ENCODE measurements around the gene GPRC5B. TPM values are rescaled to one million over a fixed set of nuclear protein-coding genes. Genes with fewer than 3 reads are reported as not detected.

GPRC5B gene
- total and polyA plus RNA-seq, 2 of the 8 experiments (the other 6 are each of a cell fraction or from before 2014, with no cell fraction given): 106 to 160 TPM

GRCh38 chr16:19914877-19915276 is 30.2 kb upstream of the GPRC5B start (continued):
- TF ChIP-seq MAX (IDR thresholded peaks at IDR 0.05) (no peak), TEAD4 (IDR thresholded peaks at IDR 0.05; ENCODE audit: low read depth, low read length) (no peak), POLR2A (IDR thresholded peaks at IDR 0.05; ENCODE audit: control extremely low read depth in 1 of 2, low read depth in 2 of 2, low read length in 2 of 2) (no peak), E2F6 (IDR thresholded peaks at IDR 0.05) (no peak), RAD21 (IDR thresholded peaks at IDR 0.05 in 1 of 2, conservative IDR thresholded peaks at IDR 0.05 in 1 of 2; ENCODE audit: low read depth in 2 of 2, low read length in 2 of 2) (no peak), CTCF (IDR thresholded peaks at IDR 0.05; ENCODE audit: control extremely low read depth in 1 of 3, insufficient read depth in 1 of 3, low read depth in 1 of 3, low read length in 3 of 3) (no peak)
